Calu3 (cell line): ENCODE results near the gene ERG28. TPM values are rescaled to one million over a fixed set of nuclear protein-coding genes. Genes with fewer than 3 reads are reported as not detected.
A peak's percentile ranks its signal among the peaks of the same experiment; 100 is the strongest.

Experiments
- BruUV-seq: library from RNA; stranded (reverse); fragments of 400-500 nt; replicated peaks from 2 replicates; lab custom pipeline; 2021; lab: Mats Ljungman, UMichigan
- CTCF ChIA-PET: fragments of 300-600 bp; sonication (Branson Sonifier 250); formaldehyde crosslinking; loops from one replicate; lab custom pipeline; 2022; ENCODE audit warnings: antibody characterized with exemption; lab: Charles Lee
- DNase-seq: peaks from one replicate; pipeline ENCODE4 v3.0.0; 2022
- H3K27ac Mint-ChIP-seq: one replicate; pipeline ENCODE4 v1.8.0; 2022; ENCODE audit warnings: mixed read lengths; ENCODE audit not compliant: unreplicated experiment
- H3K27me3 Mint-ChIP-seq: one replicate; pipeline ENCODE4 v1.8.0; 2022; ENCODE audit warnings: mixed read lengths; ENCODE audit not compliant: unreplicated experiment
- H3K36me3 Mint-ChIP-seq: one replicate; pipeline ENCODE4 v1.8.0; 2022; ENCODE audit warnings: mild to moderate bottlenecking, moderate library complexity, mixed read lengths; ENCODE audit not compliant: insufficient read depth, unreplicated experiment
- H3K4me1 Mint-ChIP-seq: one replicate; pipeline ENCODE4 v1.8.0; 2022; ENCODE audit warnings: mild to moderate bottlenecking, low read depth, mixed read lengths; ENCODE audit not compliant: unreplicated experiment
- H3K4me3 Mint-ChIP-seq: one replicate; pipeline ENCODE4 v1.8.0; 2022; ENCODE audit warnings: mild to moderate bottlenecking, low read depth, moderate library complexity, mixed read lengths; ENCODE audit not compliant: unreplicated experiment
- H3K9me3 Mint-ChIP-seq: one replicate; pipeline ENCODE4 v1.8.0; 2022; ENCODE audit warnings: low read depth, mixed read lengths; ENCODE audit not compliant: unreplicated experiment
- CTCF ChIP-seq: fragments of 200-600 bp; IDR thresholded peaks from one replicate; pipeline ENCODE4 v1.8.0; 2022; ENCODE audit warnings: antibody characterized with exemption; ENCODE audit not compliant: unreplicated experiment
- intact Hi-C: fragments of 100-400 bp; cut with micrococcal nuclease; formaldehyde crosslinking; loops from one replicate; pipeline ENCODE4 v1.10.0; 2022; ENCODE audit not compliant: unreplicated experiment
- total RNA-seq: library from RNA; stranded (reverse); gene quantifications from 2 replicates; pipeline ENCODE4 v1.2.3, GENCODE V29; 2022

The ERG28 gene
- total RNA-seq, 1 experiment from 2014 or later = 30.5 TPM

DNA sequence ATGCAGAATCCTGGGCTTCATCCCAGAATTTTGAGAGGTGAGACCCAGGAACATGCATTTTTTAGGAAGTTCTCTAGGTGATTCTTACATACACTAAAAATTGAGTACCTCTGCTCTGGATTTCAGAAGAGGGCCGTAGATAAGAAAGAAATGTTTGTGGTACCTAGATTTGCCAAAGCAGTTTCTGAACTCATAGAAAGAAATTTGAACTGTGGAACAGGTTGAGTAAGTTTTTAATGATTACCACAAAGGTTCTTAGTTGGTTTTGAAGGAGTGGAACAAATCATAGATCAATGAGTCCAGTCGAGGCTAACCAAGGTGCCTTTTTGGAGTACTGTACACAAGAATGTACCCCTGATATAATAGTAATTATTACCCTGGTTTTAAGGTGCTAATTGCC is 25.2 kb upstream of the ERG28 start:
- peaks cover 36% of the 10 kb centered on the region for H3K4me1 Mint-ChIP-seq
- peak overlapping the region; percentile 27 for H3K4me3 Mint-ChIP-seq
- intact Hi-C loops = no loop called here
- no TSS peak for BruUV-seq
- no peaks in the 10 kb centered on the region for H3K27me3 Mint-ChIP-seq
- peaks cover 12% of the 10 kb centered on the region for H3K36me3 Mint-ChIP-seq
- TF ChIP-seq CTCF = no peak
- DNase-seq = no peak
- H3K27ac Mint-ChIP-seq = peak overlapping the region; percentile 75
- no peaks in the 10 kb centered on the region for H3K9me3 Mint-ChIP-seq
- CTCF ChIA-PET = no interaction called here

DNA sequence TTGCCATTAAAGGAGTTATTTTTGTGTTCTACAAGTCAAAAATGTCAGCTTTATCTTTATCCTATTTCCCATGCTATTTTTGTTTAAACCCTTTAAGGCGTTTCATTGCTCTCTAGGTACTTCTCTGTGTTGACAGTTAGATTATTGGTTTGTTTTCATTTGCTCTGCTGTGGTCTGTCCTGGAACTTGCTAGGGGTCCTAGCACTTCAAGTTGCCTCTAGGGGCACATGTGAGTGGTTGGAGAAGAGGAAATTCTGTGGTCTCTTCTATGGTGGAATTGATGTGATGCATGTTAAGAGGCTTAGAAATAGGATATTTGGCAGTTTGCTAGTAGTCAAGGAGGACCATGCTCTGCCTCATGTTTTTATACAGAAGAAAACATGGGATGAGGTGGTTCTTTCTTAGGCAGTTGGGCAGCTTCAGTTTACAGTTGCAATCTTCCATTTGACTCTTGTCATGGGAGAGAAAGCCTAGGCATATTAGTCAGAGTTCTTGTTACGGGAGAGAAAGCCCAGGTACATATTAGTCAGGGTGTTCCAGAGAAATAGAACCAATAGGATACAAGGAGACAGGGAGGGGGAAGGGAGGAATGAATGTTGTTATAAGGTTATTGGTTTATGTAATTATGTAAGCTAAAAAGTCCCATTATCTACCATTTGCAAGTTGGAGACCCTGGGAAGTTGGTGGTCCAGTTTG is 14.7 kb upstream of the ERG28 start:
- no peak for TF ChIP-seq CTCF
- Mint-ChIP-seq H3K4me3 (no peak overlapping the region), H3K9me3 (no peaks in the 10 kb centered on the region), H3K27ac (no peak overlapping the region), H3K27me3 (no peaks in the 10 kb centered on the region), H3K4me1 (no peaks in the 10 kb centered on the region), H3K36me3 (peaks cover 5% of the 10 kb centered on the region)
- intact Hi-C loops = no loop called here
- BruUV-seq = no TSS peak
- CTCF ChIA-PET = no interaction called here
- DNase-seq = no peak

GRCh38 chr14:75673345-75674035 is 12.8 kb upstream of the ERG28 start:
- no peaks in the 10 kb centered on the region for H3K4me1 Mint-ChIP-seq
- TF ChIP-seq CTCF = no peak
- no peak overlapping the region for H3K27ac Mint-ChIP-seq
- CTCF ChIA-PET = interaction anchor here (0.6 to 0.7 kb wide), 2 partner anchors 28 to 750 kb away, joined by 3 to 6 read pairs; partner anchors contain the start of gene RPS6KL1
- intact Hi-C loops = no loop called here
- H3K27me3 Mint-ChIP-seq = no peaks in the 10 kb centered on the region
- no peak for DNase-seq
- H3K36me3 Mint-ChIP-seq = peaks cover 9% of the 10 kb centered on the region
- H3K4me3 Mint-ChIP-seq = no peak overlapping the region
- BruUV-seq = no TSS peak
- H3K9me3 Mint-ChIP-seq = no peaks in the 10 kb centered on the region

- BruUV-seq = no TSS peak
- no peak overlapping the region for H3K27ac Mint-ChIP-seq
- H3K9me3 Mint-ChIP-seq = no peaks in the 10 kb centered on the region
- no peak overlapping the region for H3K4me3 Mint-ChIP-seq
- no peaks in the 10 kb centered on the region for H3K4me1 Mint-ChIP-seq
- H3K27me3 Mint-ChIP-seq = no peaks in the 10 kb centered on the region
- intact Hi-C loops = no loop called here
- no peak for TF ChIP-seq CTCF
- DNase-seq = no peak
- peaks cover 9% of the 10 kb centered on the region for H3K36me3 Mint-ChIP-seq
- CTCF ChIA-PET = interaction anchor here (0.6 to 0.7 kb wide), 4 partner anchors 12 to 750 kb away, joined by 3 to 6 read pairs (median 4); partner anchors contain the start of genes ERG28 and RPS6KL1
Measured at GRCh38 chr14:75672605-75673192, 12.0 kb upstream of the ERG28 start.
